ENCODE measurements around the gene GIGYF2.
A peak's percentile ranks its signal among the peaks of the same experiment; 100 is the strongest.

- no peak for TF ChIP-seq CTCF (IDR thresholded peaks at IDR 0.05)
- no peak for TF ChIP-seq POLR2A (IDR thresholded peaks at IDR 0.05)
- TF ChIP-seq EP300 (IDR thresholded peaks at IDR 0.05) = peak in 1 of 2 donors; percentile 33
Observed at GRCh38 chr2:232875256-232876121, 178.4 kb downstream of the GIGYF2 start.
